Measurements from ENCODE around the gene NBR1. TPM values are rescaled to one million over a fixed set of nuclear protein-coding genes. Genes with fewer than 3 reads are reported as not detected.
"Not testable (repeated sequence)": the region's sequence is repeated elsewhere in the genome, so short reads cannot be mapped to it uniquely, and the experiment has no call there.

NBR1 gene
- total RNA-seq, 1 donor from 2014 or later, result 51.9 TPM

- FAIRE-seq; DNase-seq (ENCODE audit: low read depth); H3K4me3 ChIP-seq (ENCODE audit: low read depth, low read length); H3K27me3 ChIP-seq (ENCODE audit: control insufficient read depth, insufficient read depth, low read length); H3K36me3 ChIP-seq (ENCODE audit: control insufficient read depth, insufficient read depth, low read length): not testable (repeated sequence)
Observed at GRCh38 chr17:43232021-43232699, 61.1 kb downstream of the NBR1 start.

DNA sequence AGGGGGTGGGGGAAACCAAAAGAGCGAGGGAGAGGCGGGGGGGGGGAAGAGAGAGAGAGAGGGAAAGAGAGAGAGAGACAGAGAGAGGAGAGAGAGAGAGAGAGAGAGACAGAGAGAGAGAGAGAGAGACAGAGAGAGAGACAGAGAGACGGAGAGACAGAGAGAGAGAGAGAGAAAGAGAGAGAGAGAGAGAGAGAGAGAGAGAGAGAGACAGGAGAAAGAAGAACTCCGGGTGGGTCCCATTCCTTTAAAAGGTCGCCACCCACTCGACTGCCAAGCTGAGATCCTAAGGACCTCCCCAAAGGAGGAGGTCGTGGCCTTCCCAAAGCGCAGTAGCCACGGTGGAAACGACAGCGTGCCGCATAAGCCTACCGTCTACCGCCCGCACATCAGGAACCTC lies 62.2 kb downstream of the NBR1 start:
- H3K4me3 ChIP-seq (ENCODE audit: low read depth, low read length); H3K27me3 ChIP-seq (ENCODE audit: control insufficient read depth, insufficient read depth, low read length); DNase-seq (ENCODE audit: low read depth); FAIRE-seq; H3K36me3 ChIP-seq (ENCODE audit: control insufficient read depth, insufficient read depth, low read length): not testable (repeated sequence)

GRCh38 chr17:43233877-43234276 lies 62.9 kb downstream of the NBR1 start, which contains the start of gene RNU2-1:
Gene RNU2-1 (minus strand): TSS chr17:43233977.
- DNase-seq (ENCODE audit: low read depth); H3K27me3 ChIP-seq (ENCODE audit: control insufficient read depth, insufficient read depth, low read length); FAIRE-seq; H3K36me3 ChIP-seq (ENCODE audit: control insufficient read depth, insufficient read depth, low read length); H3K4me3 ChIP-seq (ENCODE audit: low read depth, low read length): not testable (repeated sequence)

DNA sequence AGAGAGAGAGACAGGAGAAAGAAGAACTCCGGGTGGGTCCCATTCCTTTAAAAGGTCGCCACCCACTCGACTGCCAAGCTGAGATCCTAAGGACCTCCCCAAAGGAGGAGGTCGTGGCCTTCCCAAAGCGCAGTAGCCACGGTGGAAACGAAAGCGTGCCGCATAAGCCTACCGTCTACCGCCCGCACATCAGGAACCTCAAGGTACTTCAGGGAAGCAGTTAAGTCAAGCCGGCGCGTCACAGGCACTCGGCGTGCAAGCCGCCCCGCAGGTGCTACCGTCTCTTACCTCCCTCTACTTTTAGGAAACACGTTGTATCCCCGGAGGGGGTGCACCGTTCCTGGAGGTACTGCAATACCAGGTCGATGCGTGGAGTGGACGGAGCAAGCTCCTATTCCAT lies 68.6 kb downstream of the NBR1 start:
- not testable (repeated sequence) for H3K36me3 ChIP-seq (ENCODE audit: control insufficient read depth, insufficient read depth, low read length); H3K4me3 ChIP-seq (ENCODE audit: low read depth, low read length); H3K27me3 ChIP-seq (ENCODE audit: control insufficient read depth, insufficient read depth, low read length); FAIRE-seq; DNase-seq (ENCODE audit: low read depth)

- H3K27me3 ChIP-seq (ENCODE audit: control insufficient read depth, insufficient read depth, low read length); H3K4me3 ChIP-seq (ENCODE audit: low read depth, low read length); FAIRE-seq; H3K36me3 ChIP-seq (ENCODE audit: control insufficient read depth, insufficient read depth, low read length); DNase-seq (ENCODE audit: low read depth): not testable (repeated sequence)
Observed at GRCh38 chr17:43240596-43241352, 69.8 kb downstream of the NBR1 start.

GRCh38 chr17:43246456-43246855 lies 75.4 kb downstream of the NBR1 start:
- H3K4me3 ChIP-seq (ENCODE audit: low read depth, low read length); FAIRE-seq; DNase-seq (ENCODE audit: low read depth): not testable (repeated sequence)

More at GRCh38 chr17:43246456-43246855, 75.4 kb downstream of the NBR1 start:
- H3K27me3 ChIP-seq (ENCODE audit: control insufficient read depth, insufficient read depth, low read length); H3K36me3 ChIP-seq (ENCODE audit: control insufficient read depth, insufficient read depth, low read length): not testable (repeated sequence)

Other genes starting within 250 kb of the NBR1 start
- 18.3 and 24.7 TPM in 2 replicates for gene AARSD1, start 206.8 kb upstream of the NBR1 start, total RNA-seq
- under 0.01 and 0.13 TPM in 2 replicates for gene PTGES3L, start 191.1 kb upstream of the NBR1 start, total RNA-seq
- gene RUNDC1, start 190.6 kb upstream of the NBR1 start, total RNA-seq, result 10.3 and 11.8 TPM in 2 replicates
- gene RPL27, start 172.8 kb upstream of the NBR1 start, total RNA-seq, result 1,341 and 1,431 TPM in 2 replicates
- 0.79 and 2.4 TPM in 2 replicates for gene IFI35, start 164.4 kb upstream of the NBR1 start, total RNA-seq
- gene VAT1, start 148.8 kb upstream of the NBR1 start, total RNA-seq, result 88.7 and 101 TPM in 2 replicates
- under 0.01 and 0.38 TPM in 2 replicates for gene RND2, start 146.0 kb upstream of the NBR1 start, total RNA-seq
- gene BRCA1, start 45.9 kb upstream of the NBR1 start, total RNA-seq, result 3.4 and 4.1 TPM in 2 replicates
- 0.26 and 0.38 TPM in 2 replicates for gene TMEM106A, start 40.7 kb downstream of the NBR1 start, total RNA-seq
- gene CCDC200, start 57.4 kb downstream of the NBR1 start, total RNA-seq, result not detected in 2 replicates
- gene RNU2-1, start 62.8 kb downstream of the NBR1 start, total RNA-seq, result not detected in 2 replicates
- gene ARL4D, start 227.8 kb downstream of the NBR1 start, total RNA-seq, result 71.1 and 90.3 TPM in 2 replicates

All from bronchial epithelial cell (primary cell).